IPS DF 6.9 (cell line): ENCODE data around the gene SMARCAL1.

ENCODE experiments used
- DNase-seq: peaks from one replicate; pipeline ENCODE4 v3.0.0-alpha.2; 2013; ENCODE audit warnings: low read depth, low spot score
- H3K27ac ChIP-seq: one replicate; pipeline ENCODE4 v1.5.1; 2013; ENCODE audit warnings: low read length, control low read depth
- H3K27me3 ChIP-seq: 2 replicates; pipeline ENCODE4 v1.6.1; 2013; ENCODE audit warnings: mild to moderate bottlenecking, low read length; ENCODE audit not compliant: control insufficient read depth, insufficient read depth
- H3K36me3 ChIP-seq: 2 replicates; pipeline ENCODE4 v1.6.1; 2013; ENCODE audit warnings: low read length; ENCODE audit not compliant: control insufficient read depth, insufficient read depth
- H3K4me1 ChIP-seq: 2 replicates; pipeline ENCODE4 v1.6.1; 2013; ENCODE audit warnings: low read length; ENCODE audit not compliant: control insufficient read depth, insufficient read depth
- H3K4me3 ChIP-seq: 2 replicates; pipeline ENCODE4 v1.5.1; 2013; ENCODE audit warnings: mild to moderate bottlenecking, low read length
- H3K9me3 ChIP-seq: 2 replicates; pipeline ENCODE4 v1.6.1; 2013; ENCODE audit warnings: low read length, inconsistent platforms; ENCODE audit not compliant: control insufficient read depth, insufficient read depth
- WGBS: extraction: QIAGEN DNeasy Blood & Tissue Kit; methylation state at CpG from one replicate; pipeline ENCODE4 v1.1.7; 2013; ENCODE audit warnings: mixed read lengths, missing lambda C conversion rate; ENCODE audit not compliant: insufficient read length, insufficient coverage; 5-methylcytosine and 5-hydroxymethylcytosine counted together

Gene SMARCAL1

DNA sequence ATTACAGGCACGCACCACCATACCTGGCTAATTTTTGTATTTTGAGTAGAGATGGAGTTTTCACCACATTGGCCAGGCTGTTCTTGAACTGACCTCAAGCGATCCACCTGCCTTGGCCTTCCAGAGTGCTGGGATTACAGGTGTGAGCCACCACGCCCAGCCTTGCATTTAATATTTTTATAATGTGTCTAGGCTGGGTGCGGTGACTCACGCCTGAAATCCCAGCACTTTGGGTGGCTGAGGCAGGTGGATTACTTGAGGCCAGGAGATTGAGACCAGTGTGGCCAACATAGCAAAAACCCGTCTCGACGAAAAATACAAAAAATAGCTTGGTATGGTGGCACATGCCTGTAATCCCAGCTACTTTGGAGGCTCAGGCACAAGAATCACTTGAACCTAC, 89.6 kb downstream of the SMARCAL1 start:
- Histone ChIP-seq H3K4me1 (no peaks in the 10 kb centered on the region), H3K27me3 (no peaks in the 10 kb centered on the region), H3K9me3 (no peaks in the 10 kb centered on the region), H3K27ac (no peak overlapping the region), H3K4me3 (no peak overlapping the region), H3K36me3 (peaks cover 25% of the 10 kb centered on the region; the same call in 1 of the 2 replicates)
- WGBS = no CpG with 5 or more reads among the region's 8 CpGs
- no peak for DNase-seq

DNA sequence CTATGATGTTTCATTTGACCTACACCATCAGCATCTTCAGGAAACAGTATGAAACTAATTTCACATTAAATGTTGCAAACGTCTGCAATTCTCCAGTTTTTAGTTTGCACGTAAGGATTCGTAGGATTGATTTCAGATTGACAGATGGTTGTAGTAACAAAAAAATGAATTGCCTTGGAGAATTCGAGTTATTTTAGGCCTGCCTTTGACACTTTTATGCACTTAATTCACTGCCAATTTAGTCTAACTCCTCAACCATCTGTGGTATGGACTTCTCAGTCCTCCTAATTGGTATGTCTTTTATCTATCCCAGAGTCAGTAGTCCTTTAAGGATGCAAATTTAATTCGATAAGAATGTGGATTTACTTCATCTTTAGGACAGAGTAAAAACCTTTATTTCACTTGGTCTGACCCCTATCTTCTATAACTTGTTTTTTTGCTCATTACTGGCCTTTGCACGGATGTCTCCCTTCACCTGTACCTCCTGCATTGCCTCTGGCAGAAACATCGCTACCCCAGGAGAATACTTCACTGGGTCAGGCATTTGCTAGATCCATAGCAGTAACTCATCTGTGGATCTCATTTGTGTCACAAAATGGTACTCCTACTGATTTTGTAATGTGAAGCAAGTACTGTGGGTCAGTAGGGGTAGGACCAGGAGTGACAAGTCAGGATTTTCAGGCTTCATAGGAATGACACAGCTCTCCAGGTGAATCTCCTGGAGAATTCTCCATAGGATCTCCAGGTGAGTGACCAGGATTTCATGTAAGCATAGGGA, 90.3 kb downstream of the SMARCAL1 start:
- no CpG with 5 or more reads among the region's 7 CpGs for WGBS
- no peaks in the 10 kb centered on the region for H3K27me3 ChIP-seq
- no peaks in the 10 kb centered on the region for H3K4me1 ChIP-seq
- H3K36me3 ChIP-seq = peaks cover 25% of the 10 kb centered on the region; the same call in 1 of the 2 replicates
- DNase-seq = no peak
- no peak overlapping the region for H3K4me3 ChIP-seq
- H3K27ac ChIP-seq = no peak overlapping the region
- H3K9me3 ChIP-seq = no peaks in the 10 kb centered on the region

GRCh38 chr2:216503159-216503629, 90.9 kb downstream of the SMARCAL1 start:
- Histone ChIP-seq H3K27ac (no peak overlapping the region), H3K27me3 (no peaks in the 10 kb centered on the region), H3K9me3 (no peaks in the 10 kb centered on the region), H3K4me3 (no peak overlapping the region), H3K4me1 (no peaks in the 10 kb centered on the region), H3K36me3 (peaks cover 25% of the 10 kb centered on the region; the same call in 1 of the 2 replicates)
- no CpG with 5 or more reads among the region's 6 CpGs for WGBS
- no peak for DNase-seq

- WGBS = no CpG with 5 or more reads among the region's 5 CpGs
- no peak overlapping the region for H3K4me3 ChIP-seq
- H3K9me3 ChIP-seq = no peaks in the 10 kb centered on the region
- H3K27ac ChIP-seq = no peak overlapping the region
- no peak for DNase-seq
- no peaks in the 10 kb centered on the region for H3K27me3 ChIP-seq
- H3K4me1 ChIP-seq = no peaks in the 10 kb centered on the region
- peaks cover 25% of the 10 kb centered on the region; the same call in 1 of the 2 replicates for H3K36me3 ChIP-seq
Measured at GRCh38 chr2:216503697-216504375, 91.6 kb downstream of the SMARCAL1 start.

DNA sequence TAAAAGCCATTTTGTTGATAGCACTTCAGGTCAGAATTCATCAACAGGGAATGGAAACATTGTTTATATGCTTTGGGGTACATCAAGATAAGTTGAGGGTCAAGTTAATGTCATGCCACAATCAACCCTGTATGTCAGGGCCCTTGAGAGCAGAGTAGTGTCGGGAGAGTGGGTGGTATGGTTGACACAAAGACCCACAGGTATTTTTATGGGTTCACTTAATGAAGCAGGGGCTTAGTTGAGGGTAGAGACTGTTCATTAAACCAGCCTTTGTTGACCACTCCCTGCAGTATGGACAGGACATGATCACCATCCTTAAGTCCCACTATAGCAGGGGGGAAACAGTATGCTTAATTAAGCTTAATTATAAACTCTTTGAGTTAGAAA, 92.1 kb downstream of the SMARCAL1 start:
- H3K4me3 ChIP-seq = no peak overlapping the region
- DNase-seq = no peak
- no peak overlapping the region for H3K27ac ChIP-seq
- no peaks in the 10 kb centered on the region for H3K27me3 ChIP-seq
- no peaks in the 10 kb centered on the region for H3K4me1 ChIP-seq
- WGBS = no CpG with 5 or more reads among the region's 1 CpG
- no peaks in the 10 kb centered on the region for H3K9me3 ChIP-seq
- H3K36me3 ChIP-seq = peaks cover 25% of the 10 kb centered on the region; the same call in 1 of the 2 replicates

DNA sequence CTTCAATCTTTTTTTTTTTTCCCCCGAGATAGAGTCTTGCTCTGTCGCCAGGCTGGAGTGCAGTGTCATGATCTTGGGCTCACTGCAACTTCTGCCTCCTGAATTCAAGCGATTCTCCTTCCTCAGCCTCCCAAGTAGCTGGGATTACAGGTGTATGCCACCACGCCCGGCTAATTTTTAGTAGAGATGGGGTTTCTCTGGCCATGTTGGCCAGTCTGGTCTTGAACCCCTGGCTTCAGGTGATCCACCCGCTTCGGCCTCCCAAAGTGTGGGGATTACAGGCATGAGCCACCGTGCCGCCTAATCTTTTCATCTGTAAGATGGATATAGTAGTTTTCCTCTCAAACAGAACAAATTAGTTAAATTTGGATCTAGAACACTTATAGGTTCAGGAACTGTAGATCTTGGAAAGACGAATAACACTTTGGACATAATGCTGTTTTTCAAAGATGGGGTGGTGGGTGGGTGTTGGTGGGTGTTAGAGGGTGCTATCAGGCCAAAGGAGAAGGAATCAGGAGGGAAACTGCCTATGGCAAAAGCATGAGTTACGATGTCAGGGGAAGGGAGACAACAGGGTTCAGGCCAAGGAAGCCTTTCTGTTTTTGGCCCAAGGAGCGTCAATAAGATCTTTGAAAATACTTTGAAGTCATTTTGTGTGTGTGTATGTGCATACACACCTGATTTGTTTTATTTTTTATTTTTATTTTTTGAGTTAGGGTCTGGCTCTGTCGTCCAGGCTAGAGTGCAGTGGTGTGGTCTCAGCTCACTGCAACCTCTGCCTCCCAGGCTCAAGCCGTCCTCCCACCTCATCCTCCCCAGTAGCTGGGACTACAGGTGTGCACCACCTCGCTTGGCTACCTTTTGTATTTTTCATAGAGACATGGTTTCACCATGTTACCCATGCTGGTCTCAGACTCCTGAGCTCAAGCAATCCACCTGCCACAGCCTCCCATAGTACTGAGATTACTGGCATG, 93.1 kb downstream of the SMARCAL1 start:
- Histone ChIP-seq H3K4me3 (no peak overlapping the region), H3K27me3 (no peaks in the 10 kb centered on the region), H3K36me3 (peaks cover 15% of the 10 kb centered on the region; the same call in 1 of the 2 replicates), H3K27ac (no peak overlapping the region), H3K9me3 (no peaks in the 10 kb centered on the region), H3K4me1 (no peaks in the 10 kb centered on the region)
- no CpG with 5 or more reads among the region's 15 CpGs for WGBS
- DNase-seq = no peak

GRCh38 chr2:216507220-216508160, 95.2 kb downstream of the SMARCAL1 start:
- Histone ChIP-seq H3K27ac (no peak overlapping the region), H3K36me3 (peaks cover 7% of the 10 kb centered on the region; the same call in 1 of the 2 replicates)
- no CpG with 5 or more reads among the region's 5 CpGs for WGBS

GRCh38 chr2:216508229-216508628, 95.9 kb downstream of the SMARCAL1 start:
- no CpG with 5 or more reads among the region's 1 CpG for WGBS
- Histone ChIP-seq H3K4me1 (no peaks in the 10 kb centered on the region), H3K27ac (no peak overlapping the region), H3K27me3 (no peaks in the 10 kb centered on the region), H3K9me3 (no peaks in the 10 kb centered on the region), H3K36me3 (peaks cover 3% of the 10 kb centered on the region; the same call in 1 of the 2 replicates), H3K4me3 (no peak overlapping the region)
- no peak for DNase-seq

More at GRCh38 chr2:216507220-216508160, 95.2 kb downstream of the SMARCAL1 start:
- DNase-seq = no peak
- no peaks in the 10 kb centered on the region for H3K4me1 ChIP-seq
- H3K4me3 ChIP-seq = no peak overlapping the region
- no peaks in the 10 kb centered on the region for H3K27me3 ChIP-seq
- H3K9me3 ChIP-seq = no peaks in the 10 kb centered on the region

DNA sequence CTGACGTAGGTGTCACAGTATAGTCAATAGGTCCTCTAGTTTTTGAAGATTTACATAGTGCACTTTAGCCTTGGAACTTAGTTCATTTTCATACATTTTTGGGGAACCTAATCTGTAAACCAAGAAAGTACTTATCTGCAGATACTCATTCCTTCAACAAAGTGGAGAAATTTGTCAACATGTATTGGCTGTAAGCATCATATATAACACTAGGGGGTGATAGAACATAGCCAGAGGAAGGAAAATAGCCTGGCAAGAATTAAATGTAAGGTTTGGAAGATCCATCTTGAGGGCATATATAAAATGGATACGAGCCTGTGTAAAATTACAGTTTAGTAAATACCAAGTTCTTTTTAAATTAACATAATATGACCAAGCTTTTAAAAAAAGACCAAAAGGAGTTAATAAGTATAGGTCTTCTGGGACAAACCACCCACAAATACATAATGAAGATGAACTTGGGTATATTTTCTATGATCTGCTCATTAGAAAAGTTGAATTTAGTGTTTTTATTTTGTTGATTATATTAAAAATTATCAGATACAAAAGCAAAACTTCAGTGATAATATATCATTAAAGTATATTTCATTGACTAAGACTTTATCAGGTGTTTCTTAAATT, 104.6 kb downstream of the SMARCAL1 start:
- Histone ChIP-seq H3K27me3 (no peaks in the 10 kb centered on the region), H3K36me3 (no peaks in the 10 kb centered on the region), H3K27ac (no peak overlapping the region), H3K4me3 (no peak overlapping the region), H3K4me1 (no peaks in the 10 kb centered on the region), H3K9me3 (no peaks in the 10 kb centered on the region)
- DNase-seq = no peak
- WGBS = no CpG with 5 or more reads among the region's 2 CpGs
